HepG2 (cell line): ENCODE measurements around the gene CEBPE. TPM values are rescaled to one million over a fixed set of nuclear protein-coding genes. Genes with fewer than 3 reads are reported as not detected.

ENCODE experiments used
- ARHGAP35 ChIP-seq: sonication (generic); formaldehyde crosslinking; IDR thresholded peaks from 2 replicates; pipeline ENCODE4 v1.9.0; 2022; ENCODE audit warnings: mild to moderate bottlenecking, inconsistent platforms, moderate library complexity, missing genetic modification reagents, borderline replicate concordance
- CBFB ChIP-seq: sonication (generic); formaldehyde crosslinking; IDR thresholded peaks from 2 replicates; pipeline ENCODE4 v1.4.0; 2020; ENCODE audit warnings: missing genetic modification reagents
- ERF ChIP-seq: IDR thresholded peaks from 2 replicates; pipeline ENCODE4 v1.6.1; 2018; ENCODE audit warnings: missing biosample characterization, missing genetic modification reagents
- HOMEZ ChIP-seq: IDR thresholded peaks from 2 replicates; pipeline ENCODE4 v1.6.1; 2016; ENCODE audit warnings: low read depth
- IRF9 ChIP-seq: sonication (generic); formaldehyde crosslinking; IDR thresholded peaks from 2 replicates; pipeline ENCODE4 v1.8.0; 2022; ENCODE audit warnings: missing genetic modification reagents, mild to moderate bottlenecking, borderline replicate concordance
- IRX3 ChIP-seq: sonication (generic); formaldehyde crosslinking; IDR thresholded peaks from 2 replicates; pipeline ENCODE4 v1.8.1; 2023; ENCODE audit warnings: mild to moderate bottlenecking, low read depth, missing genetic modification reagents, borderline replicate concordance
- RAD21 ChIP-seq: fragments of 450-650 bp; formaldehyde crosslinking; IDR thresholded peaks from 2 replicates; pipeline ENCODE4 v1.5.0; 2020; ENCODE audit warnings: mild to moderate bottlenecking
- SNAPC5 ChIP-seq: sonication (generic); formaldehyde crosslinking; IDR thresholded peaks from 2 replicates; pipeline ENCODE4 v1.8.1; 2023; ENCODE audit warnings: mild to moderate bottlenecking, missing genetic modification reagents, borderline replicate concordance
- SUZ12 ChIP-seq: fragments of 150-350 bp; IDR thresholded peaks from 2 replicates; pipeline ENCODE4 v1.6.1; 2014; ENCODE audit warnings: low read depth, low read length
- TARDBP ChIP-seq: sonication (generic); formaldehyde crosslinking; IDR thresholded peaks from 2 replicates; pipeline ENCODE4 v1.8.0; 2022; ENCODE audit warnings: mild to moderate bottlenecking, missing genetic modification reagents
- XBP1 ChIP-seq: sonication (generic); formaldehyde crosslinking; IDR thresholded peaks from 2 replicates; pipeline ENCODE4 v1.5.0; 2020; ENCODE audit warnings: missing genetic modification reagents
- ZMYM2 ChIP-seq: sonication (generic); formaldehyde crosslinking; IDR thresholded peaks from 2 replicates; pipeline ENCODE4 v1.8.0; 2022; ENCODE audit warnings: mild to moderate bottlenecking, missing genetic modification reagents
- ZNF44 ChIP-seq: sonication (generic); formaldehyde crosslinking; IDR thresholded peaks from 2 replicates; pipeline ENCODE4 v1.5.1; 2020; ENCODE audit warnings: mild to moderate bottlenecking, missing genetic modification reagents
- ZNF639 ChIP-seq: conservative IDR thresholded peaks from 2 replicates; pipeline ENCODE4 v1.6.1; 2018; ENCODE audit warnings: missing genetic modification reagents
- ZNF777 ChIP-seq: sonication (generic); formaldehyde crosslinking; IDR thresholded peaks from 2 replicates; pipeline ENCODE4 v1.4.0; 2020; ENCODE audit warnings: missing genetic modification reagents
- ZNF878 ChIP-seq: sonication (generic); formaldehyde crosslinking; IDR thresholded peaks from 2 replicates; pipeline ENCODE4 v1.8.1; 2023; ENCODE audit warnings: mild to moderate bottlenecking, missing genetic modification reagents, moderate library complexity
- polyA plus RNA-seq, 8 experiments: library from polyadenylated mRNA; depleted of rRNA in 3 of 8; stranded (reverse) in 7 of 8; unstranded in 1 of 8; fragments of >200 nt; fragmentation: Illumina TruSeq in 4 of 8; extraction: Trizol in 4 of 8; gene quantifications; 2 replicates each; pipeline versions ENCODE4 v1.2.1 to v1.2.3, GENCODE V29; 2011 to 2016; ENCODE audit warnings: low read depth in 4 of 8, missing spikeins in 1 of 8, mixed read lengths in 1 of 8; ENCODE audit not compliant: insufficient read depth in 1 of 8
- total RNA-seq, 5 experiments: library from RNA; depleted of rRNA; stranded (reverse); fragments of >200 nt; fragmentation: Illumina TruSeq; extraction: Trizol; gene quantifications; 2 replicates each; pipeline ENCODE4 v1.2.3, GENCODE V29; 2016; ENCODE audit warnings: low read depth in 1 of 5
- TF ChIP-seq, protein P1 (sequence below): sonication (generic); formaldehyde crosslinking; conservative IDR thresholded peaks from 2 replicates; pipeline ENCODE4 v1.8.1; 2023; ENCODE audit warnings: missing genetic modification reagents
- TF ChIP-seq, protein P2 (sequence below), 2 experiments: sonication (generic) in 1 of 2; formaldehyde crosslinking in 1 of 2; IDR thresholded peaks; 2 replicates each; pipeline versions ENCODE4 v1.4.0 to v1.6.1; 2018 to 2020; ENCODE audit warnings: missing genetic modification reagents in 2 of 2, borderline replicate concordance in 1 of 2, low read depth in 1 of 2, mild to moderate bottlenecking in 1 of 2, missing biosample characterization in 1 of 2
- TF ChIP-seq, protein P3 (sequence below): sonication (generic); formaldehyde crosslinking; IDR thresholded peaks from 2 replicates; pipeline ENCODE4 v1.5.0; 2020; ENCODE audit warnings: missing genetic modification reagents, mild to moderate bottlenecking, borderline replicate concordance

CEBPE gene
- total and polyA plus RNA-seq, 2 of the 13 experiments (the other 11 are each of a cell fraction or from before 2014, with no cell fraction given): 0.09 to 0.11 TPM

DNA sequence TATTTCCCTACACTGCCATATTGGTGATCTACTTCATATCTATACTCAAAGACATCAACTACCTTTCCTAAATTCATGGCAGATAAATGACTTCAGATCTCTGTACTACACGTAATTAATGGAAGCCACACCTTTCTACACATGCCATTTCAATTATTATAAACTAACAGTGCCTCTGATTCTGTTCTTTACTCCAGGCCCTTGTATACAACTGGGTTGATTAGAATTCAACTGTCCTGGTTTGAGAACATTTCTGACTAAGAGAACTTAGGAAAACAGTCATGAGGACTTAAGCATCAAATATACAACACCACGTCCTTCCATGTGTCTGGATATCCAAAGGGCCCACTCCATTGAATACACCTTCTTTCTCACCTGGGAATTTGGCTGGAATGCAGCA is 26.0 kb downstream of the CEBPE start (continued):
- TF ChIP-seq, protein P1, sequence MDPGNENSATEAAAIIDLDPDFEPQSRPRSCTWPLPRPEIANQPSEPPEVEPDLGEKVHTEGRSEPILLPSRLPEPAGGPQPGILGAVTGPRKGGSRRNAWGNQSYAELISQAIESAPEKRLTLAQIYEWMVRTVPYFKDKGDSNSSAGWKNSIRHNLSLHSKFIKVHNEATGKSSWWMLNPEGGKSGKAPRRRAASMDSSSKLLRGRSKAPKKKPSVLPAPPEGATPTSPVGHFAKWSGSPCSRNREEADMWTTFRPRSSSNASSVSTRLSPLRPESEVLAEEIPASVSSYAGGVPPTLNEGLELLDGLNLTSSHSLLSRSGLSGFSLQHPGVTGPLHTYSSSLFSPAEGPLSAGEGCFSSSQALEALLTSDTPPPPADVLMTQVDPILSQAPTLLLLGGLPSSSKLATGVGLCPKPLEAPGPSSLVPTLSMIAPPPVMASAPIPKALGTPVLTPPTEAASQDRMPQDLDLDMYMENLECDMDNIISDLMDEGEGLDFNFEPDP (CRISPR knock-in tag): 0 out of 2 replicates have a peak, but pooled peaks have one; percentile 78
- TF ChIP-seq, protein P2, sequence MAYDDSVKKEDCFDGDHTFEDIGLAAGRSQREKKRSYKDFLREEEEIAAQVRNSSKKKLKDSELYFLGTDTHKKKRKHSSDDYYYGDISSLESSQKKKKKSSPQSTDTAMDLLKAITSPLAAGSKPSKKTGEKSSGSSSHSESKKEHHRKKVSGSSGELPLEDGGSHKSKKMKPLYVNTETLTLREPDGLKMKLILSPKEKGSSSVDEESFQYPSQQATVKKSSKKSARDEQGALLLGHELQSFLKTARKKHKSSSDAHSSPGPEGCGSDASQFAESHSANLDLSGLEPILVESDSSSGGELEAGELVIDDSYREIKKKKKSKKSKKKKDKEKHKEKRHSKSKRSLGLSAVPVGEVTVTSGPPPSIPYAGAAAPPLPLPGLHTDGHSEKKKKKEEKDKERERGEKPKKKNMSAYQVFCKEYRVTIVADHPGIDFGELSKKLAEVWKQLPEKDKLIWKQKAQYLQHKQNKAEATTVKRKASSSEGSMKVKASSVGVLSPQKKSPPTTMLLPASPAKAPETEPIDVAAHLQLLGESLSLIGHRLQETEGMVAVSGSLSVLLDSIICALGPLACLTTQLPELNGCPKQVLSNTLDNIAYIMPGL (CRISPR knock-in tag; IDR thresholded peaks at IDR 0.05; ENCODE audit: borderline replicate concordance in 1 of 2, low read depth in 1 of 2): no peak
- TF ChIP-seq HOMEZ (CRISPR knock-in tag) (no peak), CBFB (no peak), SUZ12 (no peak), TARDBP (peak; percentile 38; the same call in 1 of the 2 replicates), IRF9 (CRISPR knock-in tag) (no peak), ZNF44 (CRISPR knock-in tag) (0 out of 2 replicates have a peak, but pooled peaks have one; percentile 31), XBP1 (CRISPR knock-in tag) (no peak), IRX3 (CRISPR knock-in tag) (0 out of 2 replicates have a peak, but pooled peaks have one; percentile 37), RAD21 (CRISPR knock-in tag) (no peak), ERF (CRISPR knock-in tag) (no peak), ZNF878 (CRISPR knock-in tag) (no peak), ZNF639 (0 out of 2 replicates have a peak, but pooled peaks have one; percentile 17), ZNF777 (no peak), SNAPC5 (peak; percentile 65; the same call in 1 of the 2 replicates), ZMYM2 (CRISPR knock-in tag) (no peak), ARHGAP35 (no peak)
- TF ChIP-seq, protein P3, sequence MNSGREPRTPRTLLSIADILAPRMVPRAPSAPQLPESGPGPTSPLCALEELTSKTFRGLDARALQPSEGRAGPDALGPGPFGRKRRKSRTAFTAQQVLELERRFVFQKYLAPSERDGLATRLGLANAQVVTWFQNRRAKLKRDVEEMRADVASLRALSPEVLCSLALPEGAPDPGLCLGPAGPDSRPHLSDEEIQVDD (CRISPR knock-in tag): no peak
